ENCODE measurements around the gene SCFD2.

The SCFD2 gene

DNA sequence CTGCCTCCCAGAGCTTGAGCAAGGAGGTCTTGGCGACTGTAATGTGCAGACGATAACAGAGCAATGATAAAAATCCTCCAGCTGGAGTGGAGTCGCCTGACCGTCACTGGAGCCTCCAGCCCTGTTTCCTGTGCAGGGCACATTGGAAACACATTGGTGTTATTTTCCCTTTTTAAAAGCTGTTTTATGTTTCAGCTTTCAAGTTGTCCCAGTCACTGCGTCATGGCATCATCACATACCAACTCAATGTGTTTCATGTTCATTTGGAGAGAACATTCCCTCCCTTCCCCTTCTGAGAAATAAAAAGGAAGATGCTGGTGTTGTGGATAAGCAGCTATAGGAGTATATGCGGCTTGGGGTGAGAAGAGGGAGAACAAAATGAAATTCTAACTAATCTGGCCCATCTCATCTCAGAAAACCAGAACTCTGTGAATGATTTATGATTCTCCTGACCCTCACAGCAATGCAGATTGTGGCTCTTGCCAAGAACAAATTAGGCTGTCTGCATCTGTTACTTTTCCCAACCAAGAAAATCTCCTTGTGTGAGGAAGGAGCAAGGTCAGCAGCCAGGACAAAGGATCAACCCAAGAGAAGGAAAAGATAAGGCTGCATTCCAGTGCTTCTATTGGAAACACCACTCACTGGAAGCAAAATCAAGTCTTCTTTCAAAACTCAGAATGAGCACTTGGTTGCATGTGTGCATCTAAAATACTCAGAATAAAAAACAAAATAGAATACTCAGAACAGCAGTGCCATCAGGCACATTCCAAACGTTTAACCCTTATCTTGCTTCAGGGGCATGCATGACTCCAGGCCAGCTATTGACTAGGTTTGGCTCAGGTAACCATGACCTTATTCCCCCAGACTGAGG lies 369.4 kb downstream of the SCFD2 start:
- H3K79me2 ChIP-seq (ENCODE audit: insufficient read depth, low read length) = no peaks in the 10 kb centered on the region

GRCh38 chr4:52995360-52996030 lies 370.4 kb downstream of the SCFD2 start:
- Histone ChIP-seq H3K36me3 (ENCODE audit: insufficient read depth, low read length) (no peaks in the 10 kb centered on the region), H3K27me3 (ENCODE audit: insufficient read depth, low read length, poor library complexity) (no peaks in the 10 kb centered on the region), H4K20me1 (ENCODE audit: insufficient read depth, low read length) (no peaks in the 10 kb centered on the region), H3K9me3 (ENCODE audit: insufficient read depth, low read length, severe bottlenecking) (no peaks in the 10 kb centered on the region), H3K4me2 (ENCODE audit: insufficient read depth, low read length) (no peak overlapping the region), H2AFZ (ENCODE audit: low read depth, low read length) (no peak overlapping the region), H3K27ac (ENCODE audit: low read length) (no peak overlapping the region), H3K4me3 (ENCODE audit: low read depth in 1 of 2, low read length in 2 of 2) (no peak overlapping the region), H3K9ac (ENCODE audit: low read depth, low read length) (no peak overlapping the region), H3K4me1 (ENCODE audit: insufficient read depth, low read length) (no peaks in the 10 kb centered on the region), H3K79me2 (ENCODE audit: insufficient read depth, low read length) (no peaks in the 10 kb centered on the region)
- ATAC-seq (ENCODE audit: insufficient read depth, low read depth) = no peak
- DNase-seq = no peak
- TF ChIP-seq, protein P1, sequence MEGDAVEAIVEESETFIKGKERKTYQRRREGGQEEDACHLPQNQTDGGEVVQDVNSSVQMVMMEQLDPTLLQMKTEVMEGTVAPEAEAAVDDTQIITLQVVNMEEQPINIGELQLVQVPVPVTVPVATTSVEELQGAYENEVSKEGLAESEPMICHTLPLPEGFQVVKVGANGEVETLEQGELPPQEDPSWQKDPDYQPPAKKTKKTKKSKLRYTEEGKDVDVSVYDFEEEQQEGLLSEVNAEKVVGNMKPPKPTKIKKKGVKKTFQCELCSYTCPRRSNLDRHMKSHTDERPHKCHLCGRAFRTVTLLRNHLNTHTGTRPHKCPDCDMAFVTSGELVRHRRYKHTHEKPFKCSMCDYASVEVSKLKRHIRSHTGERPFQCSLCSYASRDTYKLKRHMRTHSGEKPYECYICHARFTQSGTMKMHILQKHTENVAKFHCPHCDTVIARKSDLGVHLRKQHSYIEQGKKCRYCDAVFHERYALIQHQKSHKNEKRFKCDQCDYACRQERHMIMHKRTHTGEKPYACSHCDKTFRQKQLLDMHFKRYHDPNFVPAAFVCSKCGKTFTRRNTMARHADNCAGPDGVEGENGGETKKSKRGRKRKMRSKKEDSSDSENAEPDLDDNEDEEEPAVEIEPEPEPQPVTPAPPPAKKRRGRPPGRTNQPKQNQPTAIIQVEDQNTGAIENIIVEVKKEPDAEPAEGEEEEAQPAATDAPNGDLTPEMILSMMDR (IDR thresholded peaks at IDR 0.05; ENCODE audit: borderline replicate concordance, extremely low read depth, low read length, poor library complexity, severe bottlenecking) = no peak
- TF ChIP-seq EZH2 (IDR thresholded peaks at IDR 0.05; ENCODE audit: borderline replicate concordance, low read depth, low read length, severe bottlenecking) = no peak

More for the DNA sequence above, 369.4 kb downstream of the SCFD2 start:
- no peaks in the 10 kb centered on the region for H3K4me1 ChIP-seq (ENCODE audit: insufficient read depth, low read length)
- H2AFZ ChIP-seq (ENCODE audit: low read depth, low read length) = no peak overlapping the region
- ATAC-seq (ENCODE audit: insufficient read depth, low read depth) (no peak), DNase-seq (no peak)
- H3K9me3 ChIP-seq (ENCODE audit: insufficient read depth, low read length, severe bottlenecking) = no peaks in the 10 kb centered on the region
- H3K4me2 ChIP-seq (ENCODE audit: insufficient read depth, low read length) = no peak overlapping the region
- H3K4me3 ChIP-seq (ENCODE audit: low read depth in 1 of 2, low read length in 2 of 2) = no peak overlapping the region
- TF ChIP-seq, protein P1 (IDR thresholded peaks at IDR 0.05; ENCODE audit: borderline replicate concordance, extremely low read depth, low read length, poor library complexity, severe bottlenecking) = no peak
- TF ChIP-seq EZH2 (IDR thresholded peaks at IDR 0.05; ENCODE audit: borderline replicate concordance, low read depth, low read length, severe bottlenecking) = no peak
- no peaks in the 10 kb centered on the region for H4K20me1 ChIP-seq (ENCODE audit: insufficient read depth, low read length)
- no peaks in the 10 kb centered on the region for H3K27me3 ChIP-seq (ENCODE audit: insufficient read depth, low read length, poor library complexity)
- H3K27ac ChIP-seq (ENCODE audit: low read length) = no peak overlapping the region
- no peaks in the 10 kb centered on the region for H3K36me3 ChIP-seq (ENCODE audit: insufficient read depth, low read length)
- no peak overlapping the region for H3K9ac ChIP-seq (ENCODE audit: low read depth, low read length)

DNA sequence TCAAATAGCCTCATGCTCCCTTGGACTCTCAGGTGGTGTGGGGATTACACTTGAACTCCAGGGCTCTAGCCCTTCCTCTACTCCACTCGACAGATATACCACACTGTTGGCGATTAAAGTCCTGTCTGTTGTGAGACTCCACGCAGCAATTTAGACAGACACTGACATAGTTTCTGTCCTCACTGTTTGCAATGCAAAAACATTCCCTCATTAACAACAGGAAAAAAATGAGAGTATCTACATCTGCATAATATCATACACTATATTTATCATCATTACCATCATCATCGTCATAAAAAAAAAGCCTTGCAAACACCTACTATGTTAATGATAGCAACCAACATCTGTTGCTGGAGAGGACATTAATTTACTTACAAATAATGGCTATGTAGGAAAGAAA lies 371.3 kb downstream of the SCFD2 start:
- ATAC-seq (ENCODE audit: insufficient read depth, low read depth) (no peak), DNase-seq (no peak)
- H3K79me2 ChIP-seq (ENCODE audit: insufficient read depth, low read length) = no peaks in the 10 kb centered on the region
- H4K20me1 ChIP-seq (ENCODE audit: insufficient read depth, low read length) = no peaks in the 10 kb centered on the region
- no peak overlapping the region for H3K27ac ChIP-seq (ENCODE audit: low read length)
- H3K9me3 ChIP-seq (ENCODE audit: insufficient read depth, low read length, severe bottlenecking) = no peaks in the 10 kb centered on the region
- H3K4me3 ChIP-seq (ENCODE audit: low read depth in 1 of 2, low read length in 2 of 2) = no peak overlapping the region
- no peaks in the 10 kb centered on the region for H3K27me3 ChIP-seq (ENCODE audit: insufficient read depth, low read length, poor library complexity)
- H3K4me1 ChIP-seq (ENCODE audit: insufficient read depth, low read length) = no peaks in the 10 kb centered on the region
- no peak overlapping the region for H3K9ac ChIP-seq (ENCODE audit: low read depth, low read length)
- H3K36me3 ChIP-seq (ENCODE audit: insufficient read depth, low read length) = no peaks in the 10 kb centered on the region
- TF ChIP-seq, protein P1 (IDR thresholded peaks at IDR 0.05; ENCODE audit: borderline replicate concordance, extremely low read depth, low read length, poor library complexity, severe bottlenecking) = no peak
- TF ChIP-seq EZH2 (IDR thresholded peaks at IDR 0.05; ENCODE audit: borderline replicate concordance, low read depth, low read length, severe bottlenecking) = no peak
- H3K4me2 ChIP-seq (ENCODE audit: insufficient read depth, low read length) = no peak overlapping the region
- H2AFZ ChIP-seq (ENCODE audit: low read depth, low read length) = no peak overlapping the region

All from DND-41 (cell line).